DND-41 (cell line): ENCODE data around the gene PRDM8.

Experiments used
- ATAC-seq: fragments of 200-7000 bp; cut with Tn5 transposase; 3 replicates; pipeline ENCODE4 v1.9.1; 2021; ENCODE audit warnings: low read depth; ENCODE audit not compliant: insufficient read depth
- DNase-seq: peaks from one replicate; pipeline ENCODE4 v3.0.0-alpha.2; 2020
- H2AFZ ChIP-seq: 2 replicates; pipeline ENCODE4 v1.6.0; 2012; ENCODE audit warnings: low read depth, low read length
- H3K27ac ChIP-seq: 2 replicates; pipeline ENCODE4 v1.5.1; 2012; ENCODE audit warnings: low read length, inconsistent platforms
- H3K27me3 ChIP-seq: fragments of 200-600 bp; sonication (generic); 2 replicates; pipeline ENCODE4 v1.6.0; 2012; ENCODE audit warnings: low read length, mild to moderate bottlenecking, inconsistent platforms; ENCODE audit not compliant: insufficient read depth, poor library complexity
- H3K36me3 ChIP-seq: 2 replicates; pipeline ENCODE4 v1.5.1; 2012; ENCODE audit warnings: low read length, inconsistent platforms; ENCODE audit not compliant: insufficient read depth
- H3K4me1 ChIP-seq: 2 replicates; pipeline ENCODE4 v1.5.1; 2012; ENCODE audit warnings: mild to moderate bottlenecking, low read length; ENCODE audit not compliant: insufficient read depth
- H3K4me2 ChIP-seq: 2 replicates; pipeline ENCODE4 v1.6.0; 2012; ENCODE audit warnings: mild to moderate bottlenecking, moderate library complexity, low read length, inconsistent platforms; ENCODE audit not compliant: insufficient read depth
- H3K4me3 ChIP-seq, 2 experiments: fragments of 200-600 bp in 1 of 2; shearing (Covaris generic) in 1 of 2; 2 replicates each; pipeline ENCODE4 v1.5.1; 2012 to 2016; ENCODE audit warnings: inconsistent platforms in 2 of 2, low read length in 2 of 2, mild to moderate bottlenecking in 2 of 2, low read depth in 1 of 2, moderate library complexity in 1 of 2
- H3K79me2 ChIP-seq: 2 replicates; pipeline ENCODE4 v1.6.0; 2012; ENCODE audit warnings: low read length, inconsistent platforms; ENCODE audit not compliant: insufficient read depth
- H3K9ac ChIP-seq: 2 replicates; pipeline ENCODE4 v1.6.0; 2012; ENCODE audit warnings: low read depth, mild to moderate bottlenecking, inconsistent platforms, low read length, moderate library complexity
- H3K9me3 ChIP-seq: 2 replicates; pipeline ENCODE4 v1.5.1; 2012; ENCODE audit warnings: low read length, moderate library complexity, mild to moderate bottlenecking, inconsistent platforms; ENCODE audit not compliant: insufficient read depth, severe bottlenecking
- H4K20me1 ChIP-seq: 2 replicates; pipeline ENCODE4 v1.6.0; 2012; ENCODE audit warnings: low read length; ENCODE audit not compliant: insufficient read depth
- EZH2 ChIP-seq: IDR thresholded peaks from 3 replicates; pipeline ENCODE4 v1.6.1; 2012; ENCODE audit warnings: borderline replicate concordance, low read depth, mild to moderate bottlenecking, moderate library complexity, low read length, inconsistent platforms; ENCODE audit not compliant: severe bottlenecking
- TF ChIP-seq, protein P1 (sequence below): IDR thresholded peaks from 2 replicates; pipeline ENCODE4 v1.5.1; 2012; ENCODE audit warnings: borderline replicate concordance, low read length, moderate library complexity, mild to moderate bottlenecking; ENCODE audit not compliant: poor library complexity, severe bottlenecking; ENCODE audit errors: extremely low read depth

Gene PRDM8

DNA sequence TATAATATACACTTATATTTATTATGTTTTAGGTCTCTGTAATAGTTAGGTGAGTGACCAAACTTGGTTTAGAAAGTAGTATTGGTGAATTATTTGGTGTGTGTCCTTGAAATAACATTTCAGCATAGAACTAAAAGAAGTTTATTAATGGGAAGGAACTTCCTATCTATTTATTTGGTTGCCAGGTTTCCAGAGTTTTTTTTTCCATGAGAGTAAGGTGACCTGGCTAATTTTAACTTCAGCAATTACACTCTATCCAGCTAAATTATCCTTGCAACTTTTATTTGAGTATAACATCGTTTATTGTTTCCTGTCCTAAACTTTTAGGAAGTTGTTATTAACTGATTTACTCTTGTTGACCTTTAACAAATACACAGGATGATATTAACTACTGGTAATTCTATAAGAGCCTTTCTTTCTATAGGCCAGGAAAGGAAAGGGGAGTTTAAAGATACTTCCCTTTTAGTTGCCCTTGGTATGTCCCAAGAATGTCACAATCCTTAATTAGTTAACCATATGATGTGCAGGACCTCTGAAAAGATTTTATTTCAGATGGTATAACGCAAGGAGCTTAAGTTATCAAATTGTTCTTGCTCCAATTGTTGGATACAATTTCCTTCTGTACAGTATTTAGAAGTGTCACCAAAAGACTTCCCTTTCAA lies 18.9 kb downstream of the PRDM8 start:
- Histone ChIP-seq H3K4me3 (no peak overlapping the region), H4K20me1 (no peaks in the 10 kb centered on the region), H3K36me3 (no peaks in the 10 kb centered on the region), H2AFZ (no peak overlapping the region), H3K79me2 (no peaks in the 10 kb centered on the region), H3K9ac (no peak overlapping the region), H3K4me1 (peaks cover 25% of the 10 kb centered on the region), H3K27ac (no peak overlapping the region), H3K27me3 (no peaks in the 10 kb centered on the region), H3K9me3 (no peaks in the 10 kb centered on the region), H3K4me2 (no peak overlapping the region)
- DNase-seq (no peak), ATAC-seq (no peak)
- TF ChIP-seq EZH2, result no peak
- TF ChIP-seq, protein P1, sequence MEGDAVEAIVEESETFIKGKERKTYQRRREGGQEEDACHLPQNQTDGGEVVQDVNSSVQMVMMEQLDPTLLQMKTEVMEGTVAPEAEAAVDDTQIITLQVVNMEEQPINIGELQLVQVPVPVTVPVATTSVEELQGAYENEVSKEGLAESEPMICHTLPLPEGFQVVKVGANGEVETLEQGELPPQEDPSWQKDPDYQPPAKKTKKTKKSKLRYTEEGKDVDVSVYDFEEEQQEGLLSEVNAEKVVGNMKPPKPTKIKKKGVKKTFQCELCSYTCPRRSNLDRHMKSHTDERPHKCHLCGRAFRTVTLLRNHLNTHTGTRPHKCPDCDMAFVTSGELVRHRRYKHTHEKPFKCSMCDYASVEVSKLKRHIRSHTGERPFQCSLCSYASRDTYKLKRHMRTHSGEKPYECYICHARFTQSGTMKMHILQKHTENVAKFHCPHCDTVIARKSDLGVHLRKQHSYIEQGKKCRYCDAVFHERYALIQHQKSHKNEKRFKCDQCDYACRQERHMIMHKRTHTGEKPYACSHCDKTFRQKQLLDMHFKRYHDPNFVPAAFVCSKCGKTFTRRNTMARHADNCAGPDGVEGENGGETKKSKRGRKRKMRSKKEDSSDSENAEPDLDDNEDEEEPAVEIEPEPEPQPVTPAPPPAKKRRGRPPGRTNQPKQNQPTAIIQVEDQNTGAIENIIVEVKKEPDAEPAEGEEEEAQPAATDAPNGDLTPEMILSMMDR, result no peak

DNA sequence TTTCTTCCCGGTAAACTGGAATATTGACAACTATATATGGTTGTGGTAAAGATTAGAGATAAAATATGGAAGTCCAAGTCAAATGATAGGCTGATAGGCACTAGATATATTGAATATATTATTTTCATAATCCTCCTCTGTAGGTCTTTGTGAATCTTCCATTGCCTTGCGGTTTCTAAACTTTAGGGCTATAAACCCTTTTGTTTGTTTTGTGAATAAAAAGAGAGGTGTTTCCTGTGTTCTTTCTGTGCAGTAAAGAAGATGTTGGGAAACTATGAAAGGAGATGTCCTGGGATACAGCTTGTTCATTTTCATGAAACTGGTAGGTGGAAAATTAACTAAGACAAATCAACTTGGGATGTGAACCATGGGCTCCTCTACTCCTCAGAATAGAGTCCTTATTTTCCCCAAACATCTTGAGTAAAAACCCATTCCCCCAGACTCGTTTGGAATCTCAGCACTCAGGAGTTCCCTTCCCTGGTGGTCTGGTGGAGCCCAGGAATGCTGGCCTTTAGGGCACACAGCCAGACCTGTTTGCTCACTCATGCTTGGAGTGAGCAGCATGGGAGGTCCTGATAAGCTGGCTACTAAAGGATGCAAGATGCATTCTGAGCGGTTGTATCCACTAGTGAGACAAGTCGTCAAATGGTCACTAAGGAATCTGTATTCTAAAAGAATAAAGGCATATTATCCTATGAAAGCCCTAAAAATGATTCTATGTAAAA lies 22.2 kb downstream of the PRDM8 start:
- H3K9me3 ChIP-seq, result no peaks in the 10 kb centered on the region
- TF ChIP-seq, protein P1, result no peak
- no peak for TF ChIP-seq EZH2
- no peak overlapping the region for H3K9ac ChIP-seq
- ATAC-seq (no peak), DNase-seq (no peak)
- peaks cover 12% of the 10 kb centered on the region; the same call in 1 of the 2 replicates for H3K4me1 ChIP-seq
- H3K79me2 ChIP-seq, result no peaks in the 10 kb centered on the region
- H3K27ac ChIP-seq, result no peak overlapping the region
- H2AFZ ChIP-seq, result no peak overlapping the region
- no peaks in the 10 kb centered on the region for H4K20me1 ChIP-seq
- no peak overlapping the region for H3K4me3 ChIP-seq
- no peaks in the 10 kb centered on the region for H3K27me3 ChIP-seq
- H3K4me2 ChIP-seq, result no peak overlapping the region
- no peaks in the 10 kb centered on the region for H3K36me3 ChIP-seq

DNA sequence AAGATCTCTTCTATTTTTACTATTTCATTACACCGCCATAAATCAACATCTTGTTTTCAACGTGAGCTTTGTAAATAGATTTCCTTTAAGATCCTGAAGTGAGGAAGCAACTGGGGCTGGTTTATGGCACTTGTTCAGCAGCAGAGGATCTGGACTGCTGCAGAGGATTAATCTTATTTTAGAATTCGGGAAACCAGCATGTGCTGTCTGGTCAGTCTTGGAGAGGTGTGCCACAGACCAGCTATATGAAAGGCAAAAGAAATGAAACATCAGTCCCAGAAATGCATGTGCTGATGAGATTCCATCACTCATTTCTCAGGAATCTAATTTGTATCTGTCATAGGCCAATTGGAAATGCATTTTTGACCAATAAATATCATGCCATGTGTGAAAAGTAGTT lies 23.4 kb downstream of the PRDM8 start:
- Histone ChIP-seq H3K36me3 (no peaks in the 10 kb centered on the region), H3K9ac (no peak overlapping the region), H2AFZ (no peak overlapping the region), H3K9me3 (no peaks in the 10 kb centered on the region), H3K27me3 (no peaks in the 10 kb centered on the region), H4K20me1 (no peaks in the 10 kb centered on the region), H3K27ac (no peak overlapping the region), H3K4me2 (no peak overlapping the region), H3K79me2 (no peaks in the 10 kb centered on the region), H3K4me1 (peaks cover under 1% of the 10 kb centered on the region; the same call in 1 of the 2 replicates), H3K4me3 (no peak overlapping the region)
- ATAC-seq (no peak), DNase-seq (no peak)
- TF ChIP-seq, protein P1, result no peak
- TF ChIP-seq EZH2, result no peak
